GM03348 (cell line): ENCODE measurements around the gene ENO3.

Experiments
- DNase-seq: peaks from one replicate; pipeline ENCODE4 v3.0.0; 2012; ENCODE audit warnings: low spot score

Gene ENO3

GRCh38 chr17:4973256-4974114 is 22.6 kb downstream of the ENO3 start:
- DNase-seq = no peak

GRCh38 chr17:4974115-4974670 is 23.3 kb downstream of the ENO3 start:
- no peak for DNase-seq

GRCh38 chr17:4978726-4979125 is 27.8 kb downstream of the ENO3 start:
- no peak for DNase-seq

GRCh38 chr17:4980644-4981216 is 29.8 kb downstream of the ENO3 start:
- DNase-seq = peak; percentile 69

GRCh38 chr17:4982305-4982704 is 31.4 kb downstream of the ENO3 start:
- no peak for DNase-seq

GRCh38 chr17:4986403-4986802 is 35.5 kb downstream of the ENO3 start:
- DNase-seq = peak; percentile 36

- DNase-seq = peak; percentile 92
These were observed 36.2 kb downstream of the ENO3 start, which contains the start of gene CAMTA2 for GRCh38 chr17:4986951-4987766. TSS of gene CAMTA2 (minus strand) at chr17:4987675. CDS start at chr17:4986222, 1,453 bp downstream.

GRCh38 chr17:4987767-4988567 is 37.0 kb downstream of the ENO3 start:
- DNase-seq = peak; percentile 20

GRCh38 chr17:4994081-4994595 is 43.2 kb downstream of the ENO3 start:
- DNase-seq = no peak

GRCh38 chr17:4997302-4998026 is 46.5 kb downstream of the ENO3 start, which contains the start of the genes INCA1 and KIF1C:
TSS of gene INCA1 (minus strand) at chr17:4997522. CDS start at chr17:4994437, 3,085 bp downstream.
TSS of gene KIF1C (plus strand) at chr17:4997950. CDS start at chr17:5000247, 2,297 bp downstream.
- DNase-seq = peak; percentile 99

GRCh38 chr17:4998027-4998731 is 47.3 kb downstream of the ENO3 start:
- DNase-seq = no peak

GRCh38 chr17:4998732-4999429 is 48.0 kb downstream of the ENO3 start:
- DNase-seq = peak; percentile 63

- DNase-seq = no peak
These were observed 48.6 kb downstream of the ENO3 start for GRCh38 chr17:4999430-5000093.

GRCh38 chr17:5000237-5000639 is 49.3 kb downstream of the ENO3 start:
- DNase-seq = peak; percentile 77

GRCh38 chr17:5002121-5002788 is 51.3 kb downstream of the ENO3 start:
- DNase-seq = no peak

- DNase-seq = no peak
These were observed 52.4 kb downstream of the ENO3 start for GRCh38 chr17:5003214-5003867.
